Measurements from ENCODE around the gene UBC.
A peak's percentile ranks its signal among the peaks of the same experiment; 100 is the strongest.
"Not testable (repeated sequence)": the region's sequence is repeated elsewhere in the genome, so short reads cannot be mapped to it uniquely, and the experiment has no call there.

Gene UBC

GRCh38 chr12:124920353-124920935 lies 6.0 kb upstream of the UBC start:
- peak overlapping the region; percentile 66 for H3K9ac ChIP-seq (ENCODE audit: low read length)
- peaks cover 60% of the 10 kb centered on the region for H3K4me1 ChIP-seq (ENCODE audit: control insufficient read depth, insufficient read depth, low read length)
- no peaks in the 10 kb centered on the region for H3K9me3 ChIP-seq (ENCODE audit: control insufficient read depth, insufficient read depth, low read depth, low read length)
- peak overlapping the region; percentile 50 for H3K27ac ChIP-seq (ENCODE audit: low read depth, low read length)
- H3K27me3 ChIP-seq (ENCODE audit: control insufficient read depth, insufficient read depth, low read length): no peaks in the 10 kb centered on the region
- peak overlapping the region; percentile 65 for H3K4me3 ChIP-seq (ENCODE audit: low read depth, low read length)
- H3K36me3 ChIP-seq (ENCODE audit: control insufficient read depth, insufficient read depth, low read length): no peaks in the 10 kb centered on the region

DNA sequence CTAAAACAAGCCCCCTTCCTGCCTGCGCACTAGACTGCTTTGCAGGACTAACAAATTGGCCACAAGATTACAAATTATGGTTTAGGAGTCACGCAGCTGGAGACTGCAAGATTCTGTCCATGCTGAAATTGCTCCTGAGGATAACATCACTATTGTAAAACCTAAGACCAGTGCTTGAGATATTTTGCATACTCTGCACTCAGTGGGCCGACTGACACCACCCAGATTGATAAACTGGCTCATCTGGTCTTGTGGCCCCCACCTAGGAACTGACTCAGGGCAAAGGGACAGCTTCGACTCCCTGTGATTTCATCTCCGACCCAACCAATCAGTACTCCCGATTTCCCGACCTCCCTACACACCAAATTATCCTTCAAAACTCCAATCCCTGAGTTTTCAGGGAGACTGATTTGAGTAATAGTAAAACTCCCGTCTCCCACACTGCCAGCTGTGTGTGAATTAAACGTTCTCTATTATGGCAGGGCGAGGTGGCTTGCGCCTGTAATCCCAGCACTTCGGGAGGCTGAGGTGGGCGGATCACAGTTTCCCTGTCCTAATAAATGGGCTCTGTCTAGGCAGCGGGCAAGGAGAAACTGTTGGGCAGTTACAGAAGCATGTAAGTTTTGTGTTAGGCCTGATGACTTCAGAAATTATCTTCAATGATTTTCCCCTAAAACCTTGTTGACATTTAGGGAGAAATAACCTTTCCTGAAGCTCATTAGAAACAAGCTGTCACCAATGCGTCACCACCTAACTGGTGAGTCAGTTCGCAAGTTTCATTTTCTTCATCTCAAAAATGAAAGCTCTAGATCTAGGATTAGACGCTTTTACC lies 5.3 kb upstream of the UBC start:
- H3K9ac ChIP-seq (ENCODE audit: low read length): peak overlapping the region; percentile 65
- H3K9me3 ChIP-seq (ENCODE audit: control insufficient read depth, insufficient read depth, low read depth, low read length): no peaks in the 10 kb centered on the region
- H3K4me3 ChIP-seq (ENCODE audit: low read depth, low read length): peak overlapping the region; percentile 60
- no peaks in the 10 kb centered on the region for H3K36me3 ChIP-seq (ENCODE audit: control insufficient read depth, insufficient read depth, low read length)
- peaks cover 62% of the 10 kb centered on the region for H3K4me1 ChIP-seq (ENCODE audit: control insufficient read depth, insufficient read depth, low read length)
- H3K27ac ChIP-seq (ENCODE audit: low read depth, low read length): no peak overlapping the region; the same call in 1 of the 2 replicates
- H3K27me3 ChIP-seq (ENCODE audit: control insufficient read depth, insufficient read depth, low read length): no peaks in the 10 kb centered on the region

- H3K4me3 ChIP-seq (ENCODE audit: low read depth, low read length); H3K9ac ChIP-seq (ENCODE audit: low read length); H3K27me3 ChIP-seq (ENCODE audit: control insufficient read depth, insufficient read depth, low read length); H3K9me3 ChIP-seq (ENCODE audit: control insufficient read depth, insufficient read depth, low read depth, low read length); H3K36me3 ChIP-seq (ENCODE audit: control insufficient read depth, insufficient read depth, low read length): not testable (repeated sequence)
- Histone ChIP-seq H3K4me1 (ENCODE audit: control insufficient read depth, insufficient read depth, low read length) (peaks cover 56% of the 10 kb centered on the region), H3K27ac (ENCODE audit: low read depth, low read length) (peak overlapping the region; percentile 84; the same call in 1 of the 2 replicates)
These were observed 4.2 kb upstream of the UBC start for GRCh38 chr12:124918622-124918988.

DNA sequence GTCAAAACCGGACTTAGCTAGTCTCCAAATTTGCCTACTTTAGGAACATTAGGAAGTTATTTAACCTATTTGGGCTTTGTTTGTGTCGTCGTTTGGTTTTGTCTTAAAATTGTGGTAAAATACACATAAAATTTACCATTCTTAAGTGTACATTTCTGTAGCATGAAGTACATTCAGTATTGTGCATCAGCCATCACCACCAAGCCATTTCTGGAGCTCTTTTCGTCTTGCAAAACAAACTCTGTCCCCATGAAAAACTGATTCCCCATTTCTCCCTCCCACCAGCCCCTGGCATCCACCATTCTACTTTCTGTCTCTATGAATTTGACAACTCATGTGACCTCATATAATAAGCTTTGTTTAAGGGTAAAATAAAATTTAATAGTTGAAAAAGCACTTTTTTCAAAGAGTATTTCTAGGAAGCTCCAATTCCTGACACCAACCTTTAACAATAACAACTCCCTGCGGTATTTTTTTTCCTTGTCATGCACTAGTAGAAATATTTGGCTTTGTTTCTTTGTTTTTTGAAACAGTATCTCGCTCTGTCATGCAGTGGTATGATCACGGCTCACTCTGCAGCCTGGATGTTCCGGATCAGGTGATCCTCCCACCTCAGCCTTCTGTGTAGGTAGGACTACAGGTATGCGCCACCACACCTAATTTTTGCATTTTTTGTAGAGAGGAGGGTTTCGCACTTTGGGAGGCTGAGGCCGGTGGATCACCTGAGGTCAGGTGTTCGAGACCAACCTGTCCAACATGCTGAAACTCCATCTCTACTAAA lies 3.6 kb upstream of the UBC start:
- Histone ChIP-seq H3K9ac (ENCODE audit: low read length) (peak overlapping the region; percentile 79), H3K4me1 (ENCODE audit: control insufficient read depth, insufficient read depth, low read length) (peaks cover 56% of the 10 kb centered on the region), H3K36me3 (ENCODE audit: control insufficient read depth, insufficient read depth, low read length) (peaks cover 13% of the 10 kb centered on the region), H3K27ac (ENCODE audit: low read depth, low read length) (peak overlapping the region; percentile 84), H3K27me3 (ENCODE audit: control insufficient read depth, insufficient read depth, low read length) (no peaks in the 10 kb centered on the region), H3K9me3 (ENCODE audit: control insufficient read depth, insufficient read depth, low read depth, low read length) (no peaks in the 10 kb centered on the region), H3K4me3 (ENCODE audit: low read depth, low read length) (peak overlapping the region; percentile 52)

DNA sequence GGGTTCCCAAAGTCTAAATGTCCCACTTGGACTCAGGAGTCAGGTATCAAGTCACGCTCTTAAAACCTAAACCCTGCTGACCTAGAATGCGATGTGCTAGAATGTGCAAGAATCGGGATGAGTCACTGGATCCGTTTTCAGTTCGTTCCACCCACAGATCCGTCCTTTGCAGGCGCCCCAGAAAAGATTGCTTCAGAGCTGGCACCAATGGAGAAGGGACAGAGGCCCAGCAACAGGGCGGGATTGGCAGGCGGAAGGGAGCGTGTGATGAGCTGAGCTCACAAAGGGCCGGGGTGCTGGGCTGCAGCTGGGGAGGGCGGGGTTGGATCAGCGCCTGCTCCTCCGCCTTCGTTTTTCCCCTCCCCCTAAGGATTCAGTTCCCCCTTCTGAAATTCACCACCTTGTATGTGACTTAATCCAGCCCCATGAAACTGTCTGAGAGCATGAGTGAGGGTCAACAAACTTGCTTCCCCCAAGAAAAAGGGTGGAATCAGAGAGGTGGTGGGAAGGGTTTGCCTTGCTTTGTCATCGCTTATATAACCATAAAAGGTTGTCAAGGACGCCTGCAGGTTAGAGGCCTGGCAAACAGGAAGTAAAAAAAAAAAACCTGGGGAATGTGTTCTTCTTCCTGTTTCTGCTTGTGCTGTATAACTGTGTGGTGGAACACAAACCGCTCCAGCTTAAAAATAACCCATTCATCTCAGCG lies 2.8 kb upstream of the UBC start:
- H3K36me3 ChIP-seq (ENCODE audit: control insufficient read depth, insufficient read depth, low read length): peaks cover 20% of the 10 kb centered on the region
- peak overlapping the region; percentile 99 for H3K9ac ChIP-seq (ENCODE audit: low read length)
- H3K9me3 ChIP-seq (ENCODE audit: control insufficient read depth, insufficient read depth, low read depth, low read length): no peaks in the 10 kb centered on the region
- H3K4me1 ChIP-seq (ENCODE audit: control insufficient read depth, insufficient read depth, low read length): peaks cover 56% of the 10 kb centered on the region
- H3K4me3 ChIP-seq (ENCODE audit: low read depth, low read length): peak overlapping the region; percentile 90
- no peaks in the 10 kb centered on the region for H3K27me3 ChIP-seq (ENCODE audit: control insufficient read depth, insufficient read depth, low read length)
- peak overlapping the region; percentile 100 for H3K27ac ChIP-seq (ENCODE audit: low read depth, low read length)

- H3K9ac ChIP-seq (ENCODE audit: low read length): peak overlapping the region; percentile 99
- peaks cover 22% of the 10 kb centered on the region for H3K36me3 ChIP-seq (ENCODE audit: control insufficient read depth, insufficient read depth, low read length)
- H3K4me1 ChIP-seq (ENCODE audit: control insufficient read depth, insufficient read depth, low read length): peaks cover 50% of the 10 kb centered on the region
- peak overlapping the region; percentile 90 for H3K4me3 ChIP-seq (ENCODE audit: low read depth, low read length)
- no peaks in the 10 kb centered on the region for H3K27me3 ChIP-seq (ENCODE audit: control insufficient read depth, insufficient read depth, low read length)
- H3K9me3 ChIP-seq (ENCODE audit: control insufficient read depth, insufficient read depth, low read depth, low read length): no peaks in the 10 kb centered on the region
- peak overlapping the region; percentile 100 for H3K27ac ChIP-seq (ENCODE audit: low read depth, low read length)
These were observed 2.1 kb upstream of the UBC start for GRCh38 chr12:124916374-124917134.

DNA sequence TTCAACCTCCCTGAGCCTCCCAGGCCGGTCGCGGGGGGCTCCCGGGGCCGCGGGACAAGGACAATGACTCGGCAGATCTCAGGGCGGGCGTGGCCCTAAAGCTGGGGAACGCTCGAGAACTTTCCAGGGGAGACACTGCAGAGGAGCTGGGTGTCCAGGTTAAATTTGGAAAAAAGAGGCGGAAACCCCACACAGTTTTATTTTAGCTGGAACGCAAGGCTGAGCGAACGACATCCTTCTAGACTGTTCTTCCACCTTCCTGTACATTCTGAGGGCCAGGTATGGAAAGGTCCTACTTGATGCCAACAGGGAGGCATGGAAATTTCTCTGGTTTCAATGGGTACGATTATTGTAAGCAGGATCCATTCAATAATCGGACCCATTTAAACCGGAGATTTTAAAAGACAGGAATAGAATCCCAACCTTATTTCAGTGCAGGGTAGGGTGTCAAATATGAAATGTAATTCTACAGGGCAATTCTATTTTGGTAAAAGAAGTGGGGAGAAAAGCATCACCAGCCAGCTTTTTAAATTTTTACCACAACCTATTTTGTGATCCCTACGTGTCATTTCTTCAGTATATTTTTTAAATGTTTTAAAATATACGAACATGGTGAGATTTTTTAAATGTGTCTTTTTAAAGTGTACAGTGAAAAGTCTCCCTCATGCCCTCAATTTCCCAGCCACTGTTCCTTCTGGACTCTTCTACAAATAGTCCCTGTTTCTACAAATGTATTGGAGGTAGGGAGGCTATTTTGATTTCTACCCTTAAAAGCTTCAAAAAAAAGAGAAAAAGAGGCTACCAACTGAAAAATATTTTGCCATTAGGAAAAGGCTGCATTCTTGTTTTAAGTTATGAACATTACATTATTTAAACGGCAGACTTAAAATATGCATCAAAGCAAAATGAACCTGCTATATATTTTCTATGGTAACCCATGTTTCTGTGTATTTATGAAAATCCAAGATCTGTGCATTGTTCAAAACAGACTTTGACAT lies 1.1 kb upstream of the UBC start:
- H3K9ac ChIP-seq (ENCODE audit: low read length): peak overlapping the region; percentile 99
- H3K36me3 ChIP-seq (ENCODE audit: control insufficient read depth, insufficient read depth, low read length): peaks cover 33% of the 10 kb centered on the region
- H3K27me3 ChIP-seq (ENCODE audit: control insufficient read depth, insufficient read depth, low read length): no peaks in the 10 kb centered on the region
- peak overlapping the region; percentile 100 for H3K27ac ChIP-seq (ENCODE audit: low read depth, low read length)
- H3K4me3 ChIP-seq (ENCODE audit: low read depth, low read length): peak overlapping the region; percentile 90
- H3K9me3 ChIP-seq (ENCODE audit: control insufficient read depth, insufficient read depth, low read depth, low read length): no peaks in the 10 kb centered on the region
- H3K4me1 ChIP-seq (ENCODE audit: control insufficient read depth, insufficient read depth, low read length): peaks cover 40% of the 10 kb centered on the region

DNA sequence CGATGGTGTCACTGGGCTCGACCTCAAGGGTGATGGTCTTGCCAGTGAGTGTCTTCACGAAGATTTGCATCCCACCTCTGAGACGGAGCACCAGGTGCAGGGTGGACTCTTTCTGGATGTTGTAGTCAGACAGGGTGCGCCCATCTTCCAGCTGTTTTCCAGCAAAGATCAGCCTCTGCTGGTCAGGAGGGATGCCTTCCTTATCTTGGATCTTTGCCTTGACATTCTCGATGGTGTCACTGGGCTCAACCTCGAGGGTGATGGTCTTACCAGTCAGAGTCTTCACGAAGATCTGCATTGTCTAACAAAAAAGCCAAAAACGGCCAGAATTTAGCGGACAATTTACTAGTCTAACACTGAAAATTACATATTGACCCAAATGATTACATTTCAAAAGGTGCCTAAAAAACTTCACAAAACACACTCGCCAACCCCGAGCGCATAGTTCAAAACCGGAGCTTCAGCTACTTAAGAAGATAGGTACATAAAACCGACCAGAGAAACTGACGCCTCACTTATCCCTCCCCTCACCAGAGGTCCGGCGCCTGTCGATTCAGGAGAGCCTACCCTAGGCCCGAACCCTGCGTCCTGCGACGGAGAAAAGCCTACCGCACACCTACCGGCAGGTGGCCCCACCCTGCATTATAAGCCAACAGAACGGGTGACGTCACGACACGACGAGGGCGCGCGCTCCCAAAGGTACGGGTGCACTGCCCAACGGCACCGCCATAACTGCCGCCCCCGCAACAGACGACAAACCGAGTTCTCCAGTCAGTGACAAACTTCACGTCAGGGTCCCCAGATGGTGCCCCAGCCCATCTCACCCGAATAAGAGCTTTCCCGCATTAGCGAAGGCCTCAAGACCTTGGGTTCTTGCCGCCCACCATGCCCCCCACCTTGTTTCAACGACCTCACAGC lies 717 bp downstream of the UBC start:
- Histone ChIP-seq H3K9ac (ENCODE audit: low read length) (peak overlapping the region; percentile 99), H3K27me3 (ENCODE audit: control insufficient read depth, insufficient read depth, low read length) (no peaks in the 10 kb centered on the region), H3K27ac (ENCODE audit: low read depth, low read length) (peak overlapping the region; percentile 100), H3K4me1 (ENCODE audit: control insufficient read depth, insufficient read depth, low read length) (peaks cover 28% of the 10 kb centered on the region), H3K4me3 (ENCODE audit: low read depth, low read length) (peak overlapping the region; percentile 90), H3K36me3 (ENCODE audit: control insufficient read depth, insufficient read depth, low read length) (peaks cover 33% of the 10 kb centered on the region), H3K9me3 (ENCODE audit: control insufficient read depth, insufficient read depth, low read depth, low read length) (no peaks in the 10 kb centered on the region)

All from HUES6 (cell line).